IMR-90 (cell line): ENCODE results near the gene SCAMP4. TPM values are rescaled to one million over a fixed set of nuclear protein-coding genes. Genes with fewer than 3 reads are reported as not detected.

ENCODE experiments used
- ATAC-seq: fragments of 200-7000 bp; cut with Tn5 transposase; 2 replicates; pipeline ENCODE4 v1.9.1; 2020; ENCODE audit warnings: low read depth, mild to moderate bottlenecking, moderate library complexity
- BruUV-seq: library from RNA; stranded (reverse); fragments of 400-500 nt; replicated peaks from 2 replicates; lab custom pipeline; 2021; lab: Mats Ljungman, UMichigan
- CTCF ChIA-PET: fragments of 300-600 bp; formaldehyde crosslinking; extraction: SDS; loops from one replicate; lab custom pipeline; 2021; ENCODE audit warnings: antibody characterized with exemption; lab: Yijun Ruan, JAX
- POLR2A ChIA-PET: fragments of 300-600 bp; sonication (Branson Sonifier 250); formaldehyde crosslinking; loops from one replicate; lab custom pipeline; 2022; ENCODE audit warnings: antibody characterized with exemption; ENCODE audit not compliant: unreplicated experiment; lab: Charles Lee
- DNase-seq: peaks from one replicate; pipeline ENCODE4 v3.0.0; 2013
- H2AFZ ChIP-seq: replicated peaks from 2 replicates; pipeline ENCODE3; 2013; ENCODE audit warnings: low read length, mild to moderate bottlenecking; ENCODE audit not compliant: poor library complexity
- H2AK5ac ChIP-seq: 2 replicates; pipeline ENCODE4 v1.6.1; 2013; ENCODE audit warnings: low read depth, low read length, inconsistent platforms
- H2AK9ac ChIP-seq: replicated peaks from 2 replicates; pipeline ENCODE3; 2013; ENCODE audit warnings: mild to moderate bottlenecking, low read depth, low read length, moderate library complexity; ENCODE audit not compliant: poor library complexity
- H2BK120ac ChIP-seq: 2 replicates; pipeline ENCODE4 v1.6.1; 2013; ENCODE audit warnings: low read depth, low read length, inconsistent platforms
- H2BK15ac ChIP-seq: 3 replicates; pipeline ENCODE4 v1.6.1; 2013; ENCODE audit warnings: low read depth, low read length, inconsistent platforms
- H2BK20ac ChIP-seq: 2 replicates; pipeline ENCODE4 v1.6.1; 2013; ENCODE audit warnings: low read depth, mild to moderate bottlenecking, inconsistent platforms, low read length, moderate library complexity
- H2BK5ac ChIP-seq: 2 replicates; pipeline ENCODE4 v1.6.1; 2013; ENCODE audit warnings: mild to moderate bottlenecking, low read depth, low read length, inconsistent platforms; ENCODE audit not compliant: poor library complexity, severe bottlenecking
- H3K14ac ChIP-seq: replicated peaks from 2 replicates; pipeline ENCODE4 v1.6.1; 2013; ENCODE audit warnings: low read depth, low read length, inconsistent platforms
- H3K18ac ChIP-seq: 2 replicates; pipeline ENCODE4 v1.6.1; 2013; ENCODE audit warnings: low read depth, low read length, control low read depth
- H3K23ac ChIP-seq: 2 replicates; pipeline ENCODE4 v1.6.1; 2013; ENCODE audit warnings: low read depth, low read length, inconsistent platforms
- H3K27ac ChIP-seq: 2 replicates; pipeline ENCODE4 v1.5.1; 2013; ENCODE audit warnings: mild to moderate bottlenecking, control low read depth, low read length; ENCODE audit not compliant: insufficient read depth
- H3K27me3 ChIP-seq: 2 replicates; pipeline ENCODE4 v1.6.1; 2013; ENCODE audit warnings: low read length; ENCODE audit not compliant: control insufficient read depth, insufficient read depth
- H3K36me3 ChIP-seq: 2 replicates; pipeline ENCODE4 v1.6.1; 2013; ENCODE audit warnings: low read length, mixed read lengths; ENCODE audit not compliant: control insufficient read depth, insufficient read depth
- H3K4ac ChIP-seq: 2 replicates; pipeline ENCODE4 v1.6.1; 2013; ENCODE audit warnings: low read depth, low read length, inconsistent platforms
- H3K4me1 ChIP-seq: 2 replicates; pipeline ENCODE4 v1.6.1; 2013; ENCODE audit warnings: low read length, mixed read lengths; ENCODE audit not compliant: control insufficient read depth, insufficient read depth
- H3K4me2 ChIP-seq: 2 replicates; pipeline ENCODE4 v1.6.1; 2013; ENCODE audit warnings: low read depth, mild to moderate bottlenecking, control low read depth, low read length, moderate library complexity
- H3K4me3 ChIP-seq: 2 replicates; pipeline ENCODE4 v1.5.1; 2013; ENCODE audit warnings: low read depth, mild to moderate bottlenecking, control low read depth, low read length, moderate library complexity; ENCODE audit not compliant: insufficient read depth
- H3K56ac ChIP-seq: 2 replicates; pipeline ENCODE4 v1.6.1; 2013; ENCODE audit warnings: low read length, inconsistent platforms; ENCODE audit not compliant: insufficient read depth; ENCODE audit errors: extremely low read depth
- H3K79me1 ChIP-seq, 2 experiments: 2 replicates each; pipeline ENCODE4 v1.6.1; 2013; ENCODE audit warnings: low read length in 2 of 2, inconsistent platforms in 1 of 2, low read depth in 1 of 2
- H3K9ac ChIP-seq: 2 replicates; pipeline ENCODE4 v1.6.1; 2013; ENCODE audit warnings: low read depth, low read length, control low read depth
- H3K9me1 ChIP-seq: 2 replicates; pipeline ENCODE4 v1.6.1; 2013; ENCODE audit warnings: low read length, inconsistent platforms; ENCODE audit not compliant: insufficient read depth
- H3K9me3 ChIP-seq: 2 replicates; pipeline ENCODE4 v1.6.1; 2013; ENCODE audit warnings: low read length; ENCODE audit not compliant: control insufficient read depth, insufficient read depth
- H4K20me1 ChIP-seq: 2 replicates; pipeline ENCODE4 v1.6.1; 2013; ENCODE audit warnings: low read length, inconsistent platforms; ENCODE audit not compliant: insufficient read depth
- H4K5ac ChIP-seq: 2 replicates; pipeline ENCODE4 v1.6.1; 2013; ENCODE audit warnings: mild to moderate bottlenecking, low read depth, low read length, control low read depth
- H4K8ac ChIP-seq, 2 experiments: 2 replicates each; pipeline ENCODE4 v1.6.1; 2013; ENCODE audit warnings: low read depth in 2 of 2, low read length in 2 of 2, control low read depth in 1 of 2, inconsistent platforms in 1 of 2
- H4K91ac ChIP-seq: 2 replicates; pipeline ENCODE4 v1.6.1; 2013; ENCODE audit warnings: low read depth, low read length, inconsistent platforms; ENCODE audit not compliant: insufficient read depth
- BHLHE40 ChIP-seq: fragments of 150-350 bp; IDR thresholded peaks from 2 replicates; pipeline ENCODE4 v1.6.1; 2016; ENCODE audit warnings: mild to moderate bottlenecking, low read depth, low read length
- CEBPB ChIP-seq: IDR thresholded peaks from 2 replicates; pipeline ENCODE4 v1.6.1; 2012; ENCODE audit warnings: low read depth, low read length, improper control_type of control experiment
- CHD1 ChIP-seq: IDR thresholded peaks from 2 replicates; pipeline ENCODE4 v1.6.1; 2012; ENCODE audit warnings: low read depth, low read length, improper control_type of control experiment
- CTCF ChIP-seq: conservative IDR thresholded peaks from 2 replicates; pipeline ENCODE4 v1.5.1; 2012; ENCODE audit warnings: mild to moderate bottlenecking, low read depth, low read length, improper control_type of control experiment
- FOS ChIP-seq: fragments of 150-350 bp; IDR thresholded peaks from 2 replicates; pipeline ENCODE4 v1.6.1; 2016; ENCODE audit warnings: low read depth, low read length
- MAFK ChIP-seq: IDR thresholded peaks from 2 replicates; pipeline ENCODE4 v1.6.1; 2012; ENCODE audit warnings: low read depth, low read length, improper control_type of control experiment
- MAZ ChIP-seq: IDR thresholded peaks from 2 replicates; pipeline ENCODE4 v1.6.1; 2012; ENCODE audit warnings: low read depth, mild to moderate bottlenecking, low read length, improper control_type of control experiment, moderate library complexity, borderline replicate concordance
- MXI1 ChIP-seq: IDR thresholded peaks from 2 replicates; pipeline ENCODE4 v1.6.1; 2012; ENCODE audit warnings: low read depth, mild to moderate bottlenecking, low read length, moderate library complexity, borderline replicate concordance
- NFE2L2 ChIP-seq: fragments of 150-350 bp; IDR thresholded peaks from 2 replicates; pipeline ENCODE4 v1.6.1; 2016; ENCODE audit warnings: low read depth, mild to moderate bottlenecking, low read length
- POLR2A ChIP-seq: IDR thresholded peaks from 2 replicates; pipeline ENCODE4 v1.6.1; 2012; ENCODE audit warnings: mild to moderate bottlenecking, low read depth, low read length
- RAD21 ChIP-seq: IDR thresholded peaks from 2 replicates; pipeline ENCODE4 v1.6.1; 2012; ENCODE audit warnings: low read length, improper control_type of control experiment
- RCOR1 ChIP-seq: IDR thresholded peaks from 2 replicates; pipeline ENCODE4 v1.6.1; 2012; ENCODE audit warnings: mild to moderate bottlenecking, low read length, improper control_type of control experiment; ENCODE audit not compliant: insufficient replicate concordance
- RFX5 ChIP-seq: IDR thresholded peaks from 2 replicates; pipeline ENCODE4 v1.8.0; 2012; ENCODE audit warnings: low read depth, mild to moderate bottlenecking, low read length, moderate library complexity
- SMC3 ChIP-seq: fragments of 150-350 bp; IDR thresholded peaks from 2 replicates; pipeline ENCODE4 v1.6.1; 2016; ENCODE audit warnings: low read depth, mild to moderate bottlenecking, antibody characterized with exemption, low read length, moderate library complexity
- WGBS, 2 experiments: methylation state at CpG; one replicate each; pipeline versions ENCODE4 v1.1.5 to v1.1.7; 2013; ENCODE audit warnings: missing lambda C conversion rate in 2 of 2; ENCODE audit not compliant: insufficient read length in 1 of 2; ENCODE audit errors: extremely low coverage in 2 of 2; 5-methylcytosine and 5-hydroxymethylcytosine counted together
- dilution Hi-C: fragments of 300-500 bp; cut with HindIII; formaldehyde crosslinking; loops from one replicate; pipeline ENCODE4 v1.14.3; 2018; ENCODE audit warnings: low sequenced_read_pairs; ENCODE audit not compliant: unreplicated experiment
- in situ Hi-C: fragments of 300-500 bp; cut with MboI; formaldehyde crosslinking; loops from 3 replicates; pipeline ENCODE4 v1.14.3; 2019; ENCODE audit warnings: low sequenced_read_pairs, inconsistent platforms, mixed read lengths
- intact Hi-C: fragments of 100-400 bp; cut with micrococcal nuclease; formaldehyde crosslinking; loops from 2 replicates; pipeline ENCODE4 v1.10.0; 2022
- polyA plus RNA-seq, 3 experiments: library from polyadenylated mRNA; depleted of rRNA; stranded (reverse); fragments of >200 nt; gene quantifications; 2 replicates each; pipeline ENCODE4 v1.2.3, GENCODE V29; 2012; ENCODE audit warnings: low replicate concordance in 1 of 3
- total RNA-seq: library from RNA; depleted of rRNA; stranded (reverse); fragments of >200 nt; gene quantifications from 2 replicates; pipeline ENCODE4 v1.2.3, GENCODE V29; 2012
- TF ChIP-seq, protein P1 (sequence below): fragments of 150-350 bp; IDR thresholded peaks from 2 replicates; pipeline ENCODE4 v1.6.1; 2017; ENCODE audit warnings: mild to moderate bottlenecking, antibody characterized with exemption, low read length, low read depth
- TF ChIP-seq, protein P2 (sequence below): fragments of 150-350 bp; IDR thresholded peaks from 2 replicates; pipeline ENCODE4 v1.6.1; 2016; ENCODE audit warnings: low read depth, mild to moderate bottlenecking, low read length, moderate library complexity, borderline replicate concordance

The SCAMP4 gene
- total and polyA plus RNA-seq, 2 of the 4 experiments (the other 2 are of a cell fraction) = 16.1 to 28.1 TPM

DNA sequence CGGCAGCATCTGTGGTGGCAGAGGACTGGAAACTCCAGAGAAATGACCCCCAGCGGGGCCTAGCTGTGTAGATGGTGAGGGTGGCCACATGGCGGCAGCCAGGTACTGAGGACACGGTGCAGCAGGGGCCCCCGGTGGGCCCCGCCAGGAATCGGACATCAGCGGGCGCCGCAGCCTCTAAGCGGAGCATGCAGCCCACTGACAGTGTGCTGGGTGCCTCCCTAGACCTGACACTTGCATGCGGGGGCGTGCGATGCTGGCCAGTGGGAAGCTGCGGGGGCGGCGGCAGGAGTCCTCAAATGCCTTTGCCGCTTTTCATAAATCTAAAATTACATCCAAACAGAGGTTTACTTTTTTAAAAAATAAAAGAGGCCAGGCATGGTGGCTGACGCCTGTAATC is 16.1 kb downstream of the SCAMP4 start:
- TF ChIP-seq MXI1 (no peak), CEBPB (no peak), RAD21 (no peak), FOS (no peak), RFX5 (no peak), CHD1 (no peak), MAZ (no peak), BHLHE40 (no peak), CTCF (no peak), SMC3 (no peak), POLR2A (no peak), NFE2L2 (no peak), MAFK (no peak), RCOR1 (no peak)
- TF ChIP-seq, protein P1, sequence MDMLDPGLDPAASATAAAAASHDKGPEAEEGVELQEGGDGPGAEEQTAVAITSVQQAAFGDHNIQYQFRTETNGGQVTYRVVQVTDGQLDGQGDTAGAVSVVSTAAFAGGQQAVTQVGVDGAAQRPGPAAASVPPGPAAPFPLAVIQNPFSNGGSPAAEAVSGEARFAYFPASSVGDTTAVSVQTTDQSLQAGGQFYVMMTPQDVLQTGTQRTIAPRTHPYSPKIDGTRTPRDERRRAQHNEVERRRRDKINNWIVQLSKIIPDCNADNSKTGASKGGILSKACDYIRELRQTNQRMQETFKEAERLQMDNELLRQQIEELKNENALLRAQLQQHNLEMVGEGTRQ = no peak
- TF ChIP-seq, protein P2, sequence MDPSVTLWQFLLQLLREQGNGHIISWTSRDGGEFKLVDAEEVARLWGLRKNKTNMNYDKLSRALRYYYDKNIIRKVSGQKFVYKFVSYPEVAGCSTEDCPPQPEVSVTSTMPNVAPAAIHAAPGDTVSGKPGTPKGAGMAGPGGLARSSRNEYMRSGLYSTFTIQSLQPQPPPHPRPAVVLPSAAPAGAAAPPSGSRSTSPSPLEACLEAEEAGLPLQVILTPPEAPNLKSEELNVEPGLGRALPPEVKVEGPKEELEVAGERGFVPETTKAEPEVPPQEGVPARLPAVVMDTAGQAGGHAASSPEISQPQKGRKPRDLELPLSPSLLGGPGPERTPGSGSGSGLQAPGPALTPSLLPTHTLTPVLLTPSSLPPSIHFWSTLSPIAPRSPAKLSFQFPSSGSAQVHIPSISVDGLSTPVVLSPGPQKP = no peak
- 100% methylated on average over 1 of the region's 19 CpGs; no CpG with 5 or more reads in 1 of the 2 experiments for WGBS, 2 experiments
- POLR2A ChIA-PET = no interaction called here

More for the DNA sequence above, 16.1 kb downstream of the SCAMP4 start:
- no peak overlapping the region for H3K56ac ChIP-seq
- in situ Hi-C loops (no loop called here), intact Hi-C loops (no loop called here), dilution Hi-C loops (no loop called here)
- no peak overlapping the region for H2AK9ac ChIP-seq
- H2BK5ac ChIP-seq = no peak overlapping the region
- H2BK20ac ChIP-seq = no peak overlapping the region
- DNase-seq (no peak), ATAC-seq (no peak)
- no peak overlapping the region for H3K14ac ChIP-seq
- peaks cover 0 to 5% of the 10 kb centered on the region in 2 experiments; a peak in 1 of 4 replicates for H3K79me1 ChIP-seq
- peaks cover 9% of the 10 kb centered on the region; the same call in 1 of the 2 replicates for H4K20me1 ChIP-seq
- no peaks in the 10 kb centered on the region for H3K9me1 ChIP-seq
- H3K4me3 ChIP-seq = no peak overlapping the region
- BruUV-seq = no TSS peak
- H4K8ac ChIP-seq = no peak overlapping the region
- no peak overlapping the region for H3K23ac ChIP-seq
- H3K4me1 ChIP-seq = no peaks in the 10 kb centered on the region
- no peak overlapping the region for H3K18ac ChIP-seq
- no peaks in the 10 kb centered on the region for H3K27me3 ChIP-seq
- peaks cover 65% of the 10 kb centered on the region for H3K36me3 ChIP-seq
- no peak overlapping the region for H2BK15ac ChIP-seq
- H4K5ac ChIP-seq = no peak overlapping the region
- no peak overlapping the region for H3K4me2 ChIP-seq
- H3K9ac ChIP-seq = no peak overlapping the region
- H2AK5ac ChIP-seq = no peak overlapping the region
- no peaks in the 10 kb centered on the region for H3K9me3 ChIP-seq
- no peak overlapping the region for H3K27ac ChIP-seq
- H3K4ac ChIP-seq = no peak overlapping the region
- CTCF ChIA-PET = no interaction called here
- H4K91ac ChIP-seq = no peak overlapping the region
- H2AFZ ChIP-seq = no peak overlapping the region
- H2BK120ac ChIP-seq = no peak overlapping the region
